GM21723 (cell line): ENCODE results near the gene SMYD3.

Source experiments
- ATAC-seq: cut with Tn5 transposase; IDR thresholded peaks from one replicate; pipeline ENCODE4 v1.9.1; 2021; ENCODE audit warnings: mild to moderate bottlenecking, moderate library complexity; ENCODE audit not compliant: unreplicated experiment

SMYD3 gene

DNA sequence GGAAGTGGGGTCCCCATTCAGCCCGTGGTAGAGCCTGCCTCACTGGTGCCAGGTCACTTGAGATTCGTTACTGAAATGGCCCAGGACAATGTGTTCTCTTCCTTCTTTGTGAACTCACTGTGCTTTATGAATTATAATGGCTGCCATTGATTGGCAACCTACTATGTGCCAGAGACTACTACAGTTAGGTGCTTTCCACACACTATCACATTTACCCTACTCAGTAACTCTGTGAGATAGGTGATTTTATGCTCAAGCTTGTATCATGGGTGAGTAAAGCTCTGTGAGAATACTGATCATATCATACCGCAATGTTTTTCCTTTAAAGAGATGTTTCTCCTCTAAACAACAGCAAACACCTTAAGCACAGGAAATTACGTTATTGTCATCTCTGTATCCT, 225.9 kb downstream of the SMYD3 start:
- ATAC-seq, result no peak

DNA sequence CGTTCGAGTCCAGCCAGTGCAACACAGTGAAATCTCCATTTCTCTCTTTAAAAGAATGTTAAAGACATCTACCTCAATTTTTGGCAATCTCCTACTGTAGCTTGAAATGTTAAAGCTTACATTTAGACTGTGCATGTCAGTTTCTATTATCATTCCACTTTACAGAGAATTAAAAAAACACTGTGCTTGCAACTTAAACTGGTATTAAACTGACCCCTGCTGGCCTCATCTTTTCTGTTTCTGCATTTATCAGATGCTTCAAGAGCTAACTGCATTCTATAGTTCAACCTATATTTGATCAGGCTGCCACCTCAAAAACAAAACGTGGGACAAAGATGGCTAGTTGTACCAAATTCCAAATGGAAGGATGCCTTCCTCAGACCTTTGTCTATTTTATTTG, 226.5 kb downstream of the SMYD3 start:
- ATAC-seq, result no peak

DNA sequence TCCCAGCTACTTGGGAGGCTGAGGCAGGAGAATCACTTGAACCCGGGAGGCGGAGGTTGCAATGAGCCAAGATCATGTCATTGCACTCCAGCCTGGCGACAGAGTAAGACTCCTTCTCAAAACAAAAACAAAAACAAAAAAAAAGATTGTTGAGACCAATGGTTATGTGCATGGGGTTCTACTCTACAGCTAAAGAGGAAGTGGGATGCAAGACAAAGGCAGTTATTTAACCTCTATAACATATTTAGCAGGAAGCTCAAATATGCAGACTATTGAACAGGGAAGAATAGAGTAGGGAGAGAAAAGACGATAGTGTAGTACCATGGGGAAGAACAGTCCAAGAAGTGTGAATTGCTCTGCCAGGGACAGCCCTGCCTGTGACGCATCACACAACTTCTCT, 227.7 kb downstream of the SMYD3 start:
- ATAC-seq, result no peak

DNA sequence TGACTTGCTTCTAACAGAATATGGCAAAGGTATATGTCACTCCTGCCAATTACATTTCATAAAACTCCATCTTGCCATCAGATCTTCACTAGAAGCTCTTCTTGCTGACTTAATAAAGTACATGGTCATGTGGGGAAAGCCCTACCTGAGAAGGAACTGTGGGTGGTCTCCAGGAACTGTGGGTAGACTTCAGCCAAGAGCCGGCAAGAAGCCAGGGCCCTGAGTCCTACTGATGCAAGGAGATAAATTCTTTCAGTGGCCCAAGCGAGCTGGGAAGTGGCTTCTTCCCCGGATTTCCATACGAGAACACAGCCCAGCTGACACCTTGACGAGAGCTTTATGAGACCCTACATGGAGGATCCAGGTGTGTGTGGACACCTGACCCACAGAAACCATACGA, 228.7 kb downstream of the SMYD3 start:
- ATAC-seq, result no peak

DNA sequence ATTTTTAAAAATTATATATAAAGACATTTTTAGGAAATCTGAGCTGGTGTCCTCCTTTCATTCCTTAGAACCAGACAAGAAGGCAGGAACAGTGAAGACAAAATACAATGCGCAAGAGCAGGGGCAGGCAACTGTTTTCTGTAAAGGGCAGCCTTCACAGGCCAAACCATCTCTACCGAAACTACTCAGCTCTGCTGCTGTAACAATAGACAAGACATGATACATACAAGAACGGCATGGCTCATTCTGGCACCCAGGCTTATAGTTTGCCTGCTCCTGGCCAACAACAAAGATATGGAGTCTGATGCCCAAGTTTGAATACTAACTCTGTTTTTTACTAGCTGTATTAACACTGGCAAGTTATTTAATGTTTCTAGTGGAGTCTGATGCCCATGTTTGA, 232.0 kb downstream of the SMYD3 start:
- no peak for ATAC-seq

DNA sequence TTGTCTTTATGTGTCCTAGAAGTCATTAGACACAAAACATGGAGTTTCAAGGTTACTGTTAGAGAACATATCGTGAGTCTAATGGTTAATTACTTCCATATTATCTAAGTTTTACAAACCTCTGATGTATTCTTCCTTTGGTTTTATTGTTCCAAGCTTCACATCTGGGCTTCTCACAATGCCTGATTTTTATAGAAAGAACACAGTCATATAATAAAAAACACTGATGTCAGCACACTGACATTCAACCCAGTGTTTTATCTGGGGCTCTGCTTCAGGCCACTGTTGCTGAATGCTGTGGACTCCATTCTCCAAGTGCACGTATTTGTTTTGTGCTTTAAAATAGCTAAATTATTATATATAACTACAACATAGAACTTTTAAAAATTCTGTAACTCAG, 232.9 kb downstream of the SMYD3 start:
- ATAC-seq, result no peak

DNA sequence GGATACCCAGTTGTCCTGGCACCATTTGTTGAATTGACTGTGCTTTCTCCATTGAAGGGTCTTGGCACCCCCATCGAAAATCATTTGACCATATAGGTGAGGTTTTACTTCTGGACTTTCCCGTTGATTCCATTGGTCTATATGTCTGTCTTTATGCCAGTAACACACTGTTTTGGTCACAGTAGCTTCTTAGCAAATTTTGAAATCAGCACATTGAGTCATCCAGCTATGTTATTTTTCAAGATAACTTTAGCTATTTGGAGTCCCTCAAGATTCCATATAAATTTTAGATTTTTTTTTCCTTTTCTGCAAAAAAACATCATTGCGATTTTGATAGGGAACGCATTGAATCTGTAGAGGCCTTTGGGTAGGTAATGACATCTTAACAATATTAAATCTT, 235.6 kb downstream of the SMYD3 start:
- no peak for ATAC-seq

DNA sequence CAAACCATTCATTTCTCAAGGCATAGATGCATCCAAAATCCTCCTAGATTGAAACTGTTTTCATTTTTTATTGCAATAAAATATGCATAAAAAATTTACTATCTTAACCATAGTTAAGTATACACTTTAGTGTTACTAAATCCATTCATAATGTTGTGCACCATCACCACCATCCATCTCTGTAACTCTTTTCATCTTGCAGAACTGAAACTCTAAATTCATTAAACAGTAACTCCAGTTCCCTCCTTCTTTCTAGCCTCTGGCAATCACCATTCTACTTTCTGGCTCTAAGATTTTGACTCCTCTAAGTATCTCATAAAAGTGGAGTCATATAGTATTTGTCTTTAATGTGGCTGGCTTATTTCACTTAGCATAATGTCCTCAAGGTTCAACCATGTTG, 236.8 kb downstream of the SMYD3 start:
- no peak for ATAC-seq

DNA sequence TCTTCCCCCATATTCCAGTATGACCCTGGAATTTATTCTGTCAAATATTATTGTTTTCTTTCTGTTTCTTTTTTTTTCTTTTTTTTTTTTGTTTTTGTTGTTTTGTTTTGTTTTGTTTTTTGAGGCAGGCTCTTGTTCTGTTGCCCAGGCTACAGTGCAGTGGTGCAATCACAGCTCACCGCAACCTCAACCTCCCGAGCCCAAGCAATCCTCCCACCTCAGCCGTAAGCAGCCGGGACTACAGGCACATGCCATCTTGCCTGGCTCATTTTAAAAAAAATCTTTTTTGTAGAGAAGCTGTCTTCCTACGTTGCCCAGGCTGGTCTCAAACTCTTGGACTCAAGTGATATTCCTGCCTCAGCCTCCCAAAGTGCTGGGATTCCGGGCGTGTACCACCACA, 237.6 kb downstream of the SMYD3 start:
- no peak for ATAC-seq

DNA sequence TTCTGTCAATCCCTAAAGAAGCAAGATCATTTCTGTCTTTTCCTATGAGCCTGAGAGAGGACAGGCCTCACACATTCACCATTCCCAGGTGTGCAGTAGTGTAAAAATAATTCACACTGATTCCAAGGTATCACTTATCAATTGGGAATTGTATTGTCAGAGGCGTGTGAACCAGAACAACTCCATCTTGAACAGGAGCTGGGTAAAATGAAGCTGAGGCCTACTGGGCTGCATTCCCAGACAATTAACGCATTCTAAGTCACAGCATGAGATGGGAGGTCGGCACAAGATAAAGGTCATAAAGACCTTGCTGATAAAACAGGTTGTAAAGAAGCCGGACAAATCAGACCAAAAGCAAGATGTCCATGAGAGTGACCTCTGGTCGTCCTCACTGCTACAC, 239.2 kb downstream of the SMYD3 start:
- ATAC-seq, result no peak

DNA sequence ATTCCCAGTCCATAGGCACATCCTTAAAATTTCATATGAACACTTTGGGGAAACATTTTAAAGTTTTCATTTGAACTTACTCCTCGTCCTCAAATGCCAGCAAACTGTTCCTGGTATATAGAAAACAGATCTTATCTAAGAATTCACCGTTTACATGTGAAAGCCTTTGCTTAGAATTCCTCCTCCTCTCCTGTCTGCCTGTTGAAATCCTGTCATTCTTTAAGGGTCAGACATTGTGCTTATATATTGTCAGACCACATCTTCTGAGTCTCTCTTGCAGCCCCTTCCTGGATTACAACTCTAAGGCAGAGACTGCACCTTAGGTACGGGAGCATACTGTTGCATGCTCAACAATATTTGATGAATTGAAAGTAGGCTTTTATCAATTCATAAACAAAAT, 239.7 kb downstream of the SMYD3 start:
- no peak for ATAC-seq

DNA sequence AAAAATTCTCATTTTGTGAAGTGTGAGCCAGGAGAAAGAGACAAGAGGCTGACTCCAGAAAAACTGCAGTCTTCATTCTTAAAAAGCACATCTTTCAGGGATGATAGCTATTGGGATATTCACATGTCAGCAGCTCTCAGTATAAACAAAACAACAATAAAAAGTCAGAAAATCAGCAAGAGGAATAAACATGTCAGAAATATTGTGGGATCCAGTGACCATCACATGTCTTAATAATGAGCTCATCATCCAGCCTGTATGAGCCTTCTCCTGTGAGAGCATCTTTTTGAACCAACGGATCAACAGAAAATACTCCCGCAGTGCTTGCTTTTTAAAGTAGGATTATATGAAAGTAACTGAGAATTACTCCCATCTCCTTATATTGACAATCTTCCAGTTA, 241.6 kb downstream of the SMYD3 start:
- ATAC-seq, result no peak

DNA sequence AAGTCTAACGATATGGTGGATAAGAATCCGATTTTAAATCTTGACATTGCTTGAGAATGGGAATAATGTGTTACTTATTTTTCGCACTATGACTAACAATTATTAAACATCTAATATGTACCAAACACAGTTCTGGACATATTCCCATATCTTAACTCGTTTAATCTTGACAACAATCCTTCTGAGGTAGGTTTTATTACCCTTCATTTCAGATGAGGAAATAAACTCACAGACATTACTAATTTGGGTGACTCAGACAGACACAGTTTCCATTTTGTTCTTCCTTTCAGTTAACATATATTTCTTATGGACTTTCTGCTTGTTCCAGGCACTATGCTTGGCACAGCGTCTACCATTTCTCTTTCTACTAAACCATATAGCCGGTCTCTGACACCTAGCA, 244.8 kb downstream of the SMYD3 start:
- ATAC-seq, result no peak

DNA sequence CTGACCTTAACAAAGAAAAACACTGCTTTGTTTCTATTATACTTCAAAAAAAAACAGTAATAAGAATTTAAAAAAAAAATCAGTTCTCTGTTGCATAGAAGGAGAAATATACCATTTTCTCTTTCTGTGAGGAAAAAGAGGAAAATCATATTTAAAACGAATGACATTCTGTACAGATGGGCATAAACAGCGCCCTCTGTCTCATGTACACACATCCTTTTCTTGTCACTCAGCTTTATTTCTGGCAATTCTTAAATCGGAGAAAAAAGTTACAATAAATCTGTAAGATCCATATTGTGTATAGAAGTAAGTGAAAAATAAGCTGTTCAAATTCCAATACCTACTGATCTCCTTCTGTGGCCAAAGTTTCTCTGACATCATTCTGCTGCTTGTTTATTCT, 245.4 kb downstream of the SMYD3 start:
- no peak for ATAC-seq

DNA sequence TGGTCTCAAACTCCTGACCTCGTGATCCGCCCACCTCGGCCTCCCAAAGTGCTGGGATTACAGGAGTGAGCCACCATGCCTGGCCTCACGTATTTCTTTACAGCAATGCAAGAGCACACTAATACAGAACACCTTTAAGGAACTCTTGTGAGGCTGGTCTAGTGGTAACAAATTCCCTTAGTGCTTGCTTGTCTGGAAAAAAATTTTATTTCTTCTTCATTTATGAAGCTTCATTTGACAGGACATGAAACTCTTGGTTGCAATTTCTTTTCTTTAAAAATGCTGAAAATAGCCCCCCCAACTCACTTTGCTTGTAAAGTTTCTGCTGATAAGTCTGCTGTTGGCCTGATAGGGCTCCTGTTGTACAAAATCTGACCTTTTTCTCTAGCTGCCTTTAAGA, 248.8 kb downstream of the SMYD3 start:
- ATAC-seq, result no peak

DNA sequence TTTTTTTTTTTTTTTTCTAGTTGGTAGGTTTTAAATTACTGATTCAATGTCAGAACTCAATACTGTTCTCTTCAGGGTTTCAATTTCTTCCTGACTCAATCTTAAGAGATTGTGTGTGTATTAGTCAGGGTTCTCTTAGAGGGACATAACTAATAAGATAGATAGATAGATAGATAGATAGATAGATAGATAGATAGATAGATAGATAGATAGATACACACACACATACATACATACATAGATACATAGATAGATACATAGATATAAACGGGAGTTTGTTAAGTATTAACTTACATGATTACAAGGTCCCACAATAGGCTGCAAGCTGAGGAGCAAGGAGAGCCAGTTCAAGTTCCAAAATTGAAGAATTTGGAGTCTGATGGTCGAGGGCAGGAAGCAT, 251.3 kb downstream of the SMYD3 start:
- ATAC-seq, result no peak

DNA sequence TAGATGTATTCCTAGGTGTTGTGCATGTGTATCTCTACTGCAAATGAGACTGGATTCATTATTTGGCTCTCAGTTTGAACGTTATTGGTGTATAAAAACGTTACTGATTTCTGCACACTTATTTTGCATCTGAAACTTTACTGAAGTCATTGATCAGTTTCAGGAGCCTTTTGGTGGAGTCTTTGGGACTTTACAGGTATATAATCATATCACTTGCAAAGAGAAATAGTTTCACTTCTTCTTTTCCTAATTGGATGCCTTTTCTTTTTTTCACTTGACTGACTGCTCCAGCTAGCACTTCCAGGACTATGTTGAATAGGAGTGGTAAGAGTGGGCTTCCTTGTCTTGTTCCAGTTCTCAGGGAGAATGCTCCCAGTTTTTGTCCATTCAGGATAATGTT, 252.2 kb downstream of the SMYD3 start:
- ATAC-seq, result peak; percentile 44

DNA sequence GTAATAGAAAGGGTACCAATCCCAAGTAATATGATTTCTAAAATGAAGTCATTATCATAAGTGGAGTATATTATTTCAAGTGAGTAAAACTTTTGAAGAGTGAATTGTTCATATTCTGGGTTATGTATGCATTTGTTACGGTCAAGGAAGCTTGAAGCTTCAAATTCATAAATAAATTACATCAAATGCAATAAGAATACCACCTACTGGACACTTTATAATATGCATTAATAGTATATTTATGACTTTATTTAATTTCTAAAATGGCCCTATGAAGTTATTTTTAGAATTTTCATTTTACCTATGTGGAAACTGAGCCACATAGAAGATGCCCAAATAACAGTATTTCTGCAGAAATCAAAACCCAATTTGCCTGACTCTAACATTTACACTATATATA, 260.6 kb downstream of the SMYD3 start:
- no peak for ATAC-seq

DNA sequence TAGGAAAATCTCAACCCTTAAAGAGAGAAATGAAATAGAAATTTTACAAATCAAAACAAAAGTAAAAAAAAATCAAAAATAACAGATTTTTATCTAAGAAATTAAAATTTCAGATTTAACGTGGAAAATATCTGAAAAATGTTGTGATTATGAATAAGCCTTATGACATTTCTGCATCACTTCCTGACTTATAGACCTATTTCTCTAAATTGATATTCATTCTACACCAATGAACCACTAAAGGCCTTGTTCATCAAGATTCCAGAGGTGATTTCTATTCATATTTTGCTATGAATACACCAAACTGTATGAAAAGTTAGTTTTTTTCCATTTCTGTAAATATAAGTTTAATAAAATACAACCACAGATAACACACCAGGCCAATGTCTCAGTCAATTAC, 261.5 kb downstream of the SMYD3 start:
- ATAC-seq, result no peak

DNA sequence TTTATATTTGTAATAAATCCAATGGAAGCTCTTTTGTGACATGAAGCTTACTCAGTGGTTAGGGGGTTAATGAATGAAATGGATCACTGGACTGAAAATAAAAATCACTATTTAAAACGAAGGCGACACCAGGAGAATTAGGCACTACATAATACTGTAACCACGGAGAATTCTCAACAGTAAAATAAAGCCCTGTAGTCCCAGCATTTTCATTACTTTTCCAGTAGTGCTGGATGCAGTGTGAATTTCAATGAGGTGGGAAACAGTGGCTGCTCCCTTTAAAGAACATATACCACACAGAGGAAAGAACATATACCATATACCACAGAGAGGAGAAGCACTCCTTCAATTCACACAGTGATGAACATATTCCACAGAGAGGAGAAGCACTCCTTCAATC, 275.0 kb downstream of the SMYD3 start:
- ATAC-seq, result no peak

DNA sequence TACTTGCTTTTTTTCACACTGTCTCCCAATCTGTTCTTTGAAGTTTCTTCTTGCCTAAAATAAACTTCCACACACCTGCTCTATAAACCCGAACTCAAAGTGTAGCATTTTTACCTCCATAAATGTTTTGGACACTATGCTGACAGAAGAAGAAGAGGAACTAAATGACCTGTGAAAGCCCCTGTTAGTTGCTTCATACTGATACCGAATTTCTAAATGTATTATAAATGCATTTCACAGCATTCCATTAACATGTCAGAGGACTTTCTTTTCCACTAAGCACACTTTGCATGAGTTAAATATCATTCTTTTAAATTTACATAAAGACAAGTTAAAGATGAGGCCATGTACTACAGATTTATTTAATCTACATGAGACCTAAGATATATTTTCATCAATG, 281.0 kb downstream of the SMYD3 start:
- no peak for ATAC-seq

DNA sequence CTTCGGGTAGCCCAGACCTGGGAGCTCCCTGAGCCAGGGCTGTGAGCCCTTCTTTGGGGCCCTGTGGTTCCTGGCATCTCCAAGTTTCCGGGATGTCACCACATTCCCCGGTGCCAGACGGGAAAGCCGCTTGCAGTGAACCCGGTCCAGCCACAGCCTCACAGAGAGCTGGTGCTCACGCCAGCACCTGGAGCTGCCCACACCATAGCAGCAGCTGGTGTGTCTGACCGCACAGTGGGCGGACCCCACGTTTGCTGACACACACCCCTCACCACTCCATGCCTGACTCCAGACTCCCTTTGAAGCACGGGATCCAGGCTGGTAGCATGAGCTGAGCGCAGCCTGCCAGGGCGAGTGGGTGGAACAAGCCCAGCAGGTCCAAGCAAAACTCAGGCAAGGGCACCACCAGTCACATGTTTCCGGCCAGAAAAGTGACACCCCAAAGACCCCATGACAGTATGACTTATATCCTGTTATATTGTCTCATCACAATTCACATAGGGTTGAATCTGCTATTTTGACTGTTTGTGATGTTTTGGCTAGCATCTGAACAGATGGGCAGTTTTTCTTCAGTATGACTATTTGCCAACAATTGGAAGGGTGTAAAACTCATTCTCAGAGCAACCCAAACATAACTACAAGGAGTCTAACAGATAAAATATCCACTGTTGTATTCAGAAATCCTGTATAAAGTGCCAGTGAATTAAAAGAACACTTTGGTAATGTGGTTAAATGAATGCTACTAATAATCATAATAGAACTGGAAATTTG, 285.4 kb downstream of the SMYD3 start:
- ATAC-seq, result no peak

DNA sequence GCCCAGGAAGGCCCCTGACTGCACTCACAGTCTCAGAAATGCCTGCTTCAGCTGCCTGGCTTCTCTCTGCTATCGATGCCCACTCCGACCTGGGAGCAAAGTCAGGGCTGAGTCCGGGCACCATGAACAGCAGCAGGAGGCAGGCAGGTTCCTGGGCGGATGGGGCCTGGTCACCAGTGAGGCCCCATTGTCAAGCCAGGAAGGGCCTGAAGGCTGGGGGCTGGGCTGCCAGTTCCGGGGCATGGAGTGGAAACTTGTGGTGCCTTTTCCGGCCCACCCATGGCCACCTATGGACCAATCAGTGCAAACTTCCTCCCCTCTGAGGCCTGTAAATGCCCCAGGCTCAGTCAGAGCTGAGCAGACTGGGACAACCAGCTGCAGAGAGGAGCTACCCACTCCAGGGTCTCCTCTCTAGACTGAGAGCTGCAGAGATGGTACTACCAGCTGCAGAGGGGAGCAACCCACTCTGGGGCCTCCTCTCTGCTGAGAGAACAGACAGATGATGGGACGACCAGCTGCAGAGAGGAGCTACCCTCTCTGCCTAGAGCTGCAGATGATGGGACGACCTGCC, 286.5 kb downstream of the SMYD3 start:
- ATAC-seq, result no peak
